Measurements from ENCODE around the gene AKT3.
"Not testable (repeated sequence)": the region's sequence is repeated elsewhere in the genome, so short reads cannot be mapped to it uniquely, and the experiment has no call there.

AKT3 gene

GRCh38 chr1:243595527-243596210 lies 254.4 kb downstream of the AKT3 start:
- DNase-seq: no peak

GRCh38 chr1:243594455-243594854 lies 255.6 kb downstream of the AKT3 start:
- DNase-seq: no peak

- DNase-seq: not testable (repeated sequence)
These were observed 260.8 kb downstream of the AKT3 start for GRCh38 chr1:243589286-243589685.

GRCh38 chr1:243587823-243588560 lies 262.1 kb downstream of the AKT3 start:
- DNase-seq: no peak

- no peak for DNase-seq
These were observed 262.8 kb downstream of the AKT3 start for GRCh38 chr1:243587285-243587684.

- no peak for DNase-seq
These were observed 264.1 kb downstream of the AKT3 start for GRCh38 chr1:243585982-243586381.

- DNase-seq: no peak
These were observed 267.7 kb downstream of the AKT3 start for GRCh38 chr1:243582326-243582725.

GRCh38 chr1:243580984-243581383 lies 269.1 kb downstream of the AKT3 start:
- DNase-seq: no peak

- no peak for DNase-seq
These were observed 270.0 kb downstream of the AKT3 start for GRCh38 chr1:243580072-243580471.

GRCh38 chr1:243575070-243575469 lies 275.0 kb downstream of the AKT3 start:
- no peak for DNase-seq

- DNase-seq: no peak
These were observed 277.1 kb downstream of the AKT3 start for GRCh38 chr1:243572940-243573339.

- DNase-seq: no peak
These were observed 281.2 kb downstream of the AKT3 start for GRCh38 chr1:243568793-243569192.

- DNase-seq: no peak
These were observed 285.2 kb downstream of the AKT3 start for GRCh38 chr1:243564814-243565213.

- DNase-seq: no peak
These were observed 286.3 kb downstream of the AKT3 start for GRCh38 chr1:243563732-243564131.

GRCh38 chr1:243562473-243562872 lies 287.6 kb downstream of the AKT3 start:
- no peak for DNase-seq

GRCh38 chr1:243561588-243562319 lies 288.3 kb downstream of the AKT3 start:
- no peak for DNase-seq

- DNase-seq: peak; percentile 59
These were observed 290.4 kb downstream of the AKT3 start for GRCh38 chr1:243559575-243560162.

- DNase-seq: no peak
These were observed 291.5 kb downstream of the AKT3 start for GRCh38 chr1:243558576-243558975.

- no peak for DNase-seq
These were observed 292.2 kb downstream of the AKT3 start for GRCh38 chr1:243557866-243558265.

- DNase-seq: no peak
These were observed 295.4 kb downstream of the AKT3 start for GRCh38 chr1:243554686-243555085.

- DNase-seq: no peak
These were observed 297.0 kb downstream of the AKT3 start for GRCh38 chr1:243553090-243553489.

- DNase-seq: no peak
These were observed 299.8 kb downstream of the AKT3 start for GRCh38 chr1:243550276-243550675.

- DNase-seq: no peak
These were observed 300.3 kb downstream of the AKT3 start for GRCh38 chr1:243549791-243550190.

- DNase-seq: no peak
These were observed 300.9 kb downstream of the AKT3 start for GRCh38 chr1:243549108-243549507.
